Breast epithelium (tissue), 3 donors: ENCODE measurements around the gene SERPINE1.

ENCODE experiments used
- POLR2A ChIP-seq: fragments of 450-650 bp; IDR thresholded peaks from one replicate; pipeline ENCODE4 v1.6.1; 2016; ENCODE audit warnings: antibody characterized with exemption, mild to moderate bottlenecking, moderate library complexity
- POLR2AphosphoS5 ChIP-seq, 3 donors: sonication (generic); formaldehyde crosslinking; IDR thresholded peaks; one replicate each; pipeline ENCODE4 v1.6.1; 2017; ENCODE audit warnings: antibody characterized with exemption in 3 of 3
- TF ChIP-seq, protein P1 (sequence below), 3 donors: fragments of 450-650 bp; IDR thresholded peaks; one replicate each; pipeline ENCODE4 v1.5.1; 2016 to 2017; ENCODE audit warnings: antibody characterized with exemption in 3 of 3, mild to moderate bottlenecking in 3 of 3, moderate library complexity in 3 of 3

DNA sequence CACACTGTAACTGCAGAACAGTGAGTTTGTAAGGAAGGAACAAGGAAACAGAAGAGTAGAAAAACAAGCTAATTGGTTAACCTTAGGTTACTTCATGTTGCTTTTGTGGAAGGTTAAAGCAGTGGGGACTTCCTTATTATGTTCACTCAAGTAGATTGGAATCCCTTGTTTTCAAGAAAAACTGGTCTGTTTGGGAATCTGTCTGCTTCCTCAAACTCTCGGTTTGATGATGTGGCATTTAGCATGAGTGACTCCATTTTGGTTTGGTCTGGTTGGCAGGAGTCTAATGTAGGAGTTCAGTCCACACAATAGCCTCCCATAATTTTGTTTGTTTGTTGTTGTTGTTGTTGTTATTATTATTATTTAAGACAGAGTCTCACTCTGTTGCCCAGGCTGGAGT is 45.5 kb upstream of the SERPINE1 start:
- TF ChIP-seq, protein P1, sequence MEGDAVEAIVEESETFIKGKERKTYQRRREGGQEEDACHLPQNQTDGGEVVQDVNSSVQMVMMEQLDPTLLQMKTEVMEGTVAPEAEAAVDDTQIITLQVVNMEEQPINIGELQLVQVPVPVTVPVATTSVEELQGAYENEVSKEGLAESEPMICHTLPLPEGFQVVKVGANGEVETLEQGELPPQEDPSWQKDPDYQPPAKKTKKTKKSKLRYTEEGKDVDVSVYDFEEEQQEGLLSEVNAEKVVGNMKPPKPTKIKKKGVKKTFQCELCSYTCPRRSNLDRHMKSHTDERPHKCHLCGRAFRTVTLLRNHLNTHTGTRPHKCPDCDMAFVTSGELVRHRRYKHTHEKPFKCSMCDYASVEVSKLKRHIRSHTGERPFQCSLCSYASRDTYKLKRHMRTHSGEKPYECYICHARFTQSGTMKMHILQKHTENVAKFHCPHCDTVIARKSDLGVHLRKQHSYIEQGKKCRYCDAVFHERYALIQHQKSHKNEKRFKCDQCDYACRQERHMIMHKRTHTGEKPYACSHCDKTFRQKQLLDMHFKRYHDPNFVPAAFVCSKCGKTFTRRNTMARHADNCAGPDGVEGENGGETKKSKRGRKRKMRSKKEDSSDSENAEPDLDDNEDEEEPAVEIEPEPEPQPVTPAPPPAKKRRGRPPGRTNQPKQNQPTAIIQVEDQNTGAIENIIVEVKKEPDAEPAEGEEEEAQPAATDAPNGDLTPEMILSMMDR (IDR thresholded peaks at IDR 0.05): no peak
- no peak for TF ChIP-seq POLR2A
- TF ChIP-seq POLR2AphosphoS5 (IDR thresholded peaks at IDR 0.05): no peak
